ENCODE results near the gene FAM47E. TPM values are rescaled to one million over a fixed set of nuclear protein-coding genes. Genes with fewer than 3 reads are reported as not detected.
"Not testable (repeated sequence)": the region's sequence is repeated elsewhere in the genome, so short reads cannot be mapped to it uniquely, and the experiment has no call there.

FAM47E gene
- total and polyA plus RNA-seq, 9 of the 15 experiments (the other 6 are each of a cell fraction or from before 2014, with no cell fraction given): 3.7 to 15.6 (median 6.4) TPM

- Histone ChIP-seq H3K9me1 (ENCODE audit: control insufficient read depth, insufficient read depth, low read length) (no peaks in the 10 kb centered on the region), H3K4me1 (replicated peaks in 1 of 2; ENCODE audit: control insufficient read depth in 2 of 2, insufficient read depth in 2 of 2, low read length in 2 of 2) (no peaks in the 10 kb centered on the region), H3K4me3 (no peak overlapping the region), H3K27me3 (ENCODE audit: control insufficient read depth in 2 of 2, insufficient read depth in 2 of 2, low read length in 2 of 2) (no peaks in the 10 kb centered on the region), H3K36me3 (ENCODE audit: control insufficient read depth, insufficient read depth, low read length) (no peaks in the 10 kb centered on the region; the same call in 2 of the 3 replicates), H3K4me2 (ENCODE audit: insufficient read depth, low read length) (no peak overlapping the region), H2AFZ (ENCODE audit: low read depth, low read length) (no peak overlapping the region), H3K9ac (ENCODE audit: insufficient read depth in 1 of 2, low read depth in 2 of 2, low read length in 2 of 2) (no peak overlapping the region), H3K27ac (ENCODE audit: extremely low read depth, low read depth, low read length) (no peak overlapping the region), H4K20me1 (replicated peaks; ENCODE audit: control insufficient read depth, insufficient read depth, low read length) (no peaks in the 10 kb centered on the region), H3K9me3 (replicated peaks; ENCODE audit: control insufficient read depth, insufficient read depth, low read depth, low read length) (peaks cover 6% of the 10 kb centered on the region; the same call in 1 of the 2 replicates), H3K79me2 (ENCODE audit: control insufficient read depth, insufficient read depth, low read length) (no peaks in the 10 kb centered on the region)
- 53% methylated on average over 2 of the region's 2 CpGs for WGBS (ENCODE audit: insufficient coverage, low coverage, missing lambda C conversion rate)
- no peak for FAIRE-seq
- DNase-seq (ENCODE audit: extremely low read depth in 1 of 4, low spot score in 3 of 4): no peak
- POLR2A ChIA-PET: no interaction called here
- CTCF ChIA-PET (ENCODE audit: low intra/inter-chr PET ratio): no interaction called here
- in situ Hi-C loops (cut with MboI) (no loop called here), intact Hi-C loops (cut with micrococcal nuclease) (no loop called here)
- BruUV-seq (replicated peaks): no TSS peak
- no peak for ATAC-seq
- TF ChIP-seq SIRT6 (IDR thresholded peaks at IDR 0.05; ENCODE audit: low read depth, low read length): no peak
Observed at GRCh38 chr4:76240236-76240635, 11.3 kb upstream of the FAM47E start.

- H4K20me1 ChIP-seq (replicated peaks; ENCODE audit: control insufficient read depth, insufficient read depth, low read length); DNase-seq (ENCODE audit: extremely low read depth in 1 of 4, low spot score in 3 of 4); H3K9me1 ChIP-seq (ENCODE audit: control insufficient read depth, insufficient read depth, low read length); H3K9me3 ChIP-seq (replicated peaks; ENCODE audit: control insufficient read depth, insufficient read depth, low read depth, low read length); H3K36me3 ChIP-seq (ENCODE audit: control insufficient read depth, insufficient read depth, low read length); ATAC-seq; H2AFZ ChIP-seq (ENCODE audit: low read depth, low read length); H3K79me2 ChIP-seq (ENCODE audit: control insufficient read depth, insufficient read depth, low read length); intact Hi-C loops (cut with micrococcal nuclease); CTCF ChIA-PET (ENCODE audit: low intra/inter-chr PET ratio); H3K4me1 ChIP-seq (replicated peaks in 1 of 2; ENCODE audit: control insufficient read depth in 2 of 2, insufficient read depth in 2 of 2, low read length in 2 of 2); FAIRE-seq; H3K9ac ChIP-seq (ENCODE audit: insufficient read depth in 1 of 2, low read depth in 2 of 2, low read length in 2 of 2); H3K27me3 ChIP-seq (ENCODE audit: control insufficient read depth in 2 of 2, insufficient read depth in 2 of 2, low read length in 2 of 2); H3K4me3 ChIP-seq; H3K4me2 ChIP-seq (ENCODE audit: insufficient read depth, low read length); in situ Hi-C loops (cut with MboI); BruUV-seq (replicated peaks); H3K27ac ChIP-seq (ENCODE audit: extremely low read depth, low read depth, low read length); POLR2A ChIA-PET: not testable (repeated sequence)
- WGBS (ENCODE audit: insufficient coverage, low coverage, missing lambda C conversion rate): 56% methylated on average over 2 of the region's 2 CpGs
- TF ChIP-seq ZNF146 (CRISPR knock-in tag; IDR thresholded peaks at IDR 0.05; ENCODE audit: unreplicated experiment): peak; percentile 68
- 0 out of 4 replicates have a peak, but pooled peaks of 1 of the 2 experiments have one; percentile 20 for TF ChIP-seq KDM1A (IDR thresholded peaks at IDR 0.05)
Observed at GRCh38 chr4:76243877-76244276, 7.6 kb upstream of the FAM47E start.
